Measurements from ENCODE around the gene JAG2. TPM values are rescaled to one million over a fixed set of nuclear protein-coding genes. Genes with fewer than 3 reads are reported as not detected.

The JAG2 gene
- total and polyA plus RNA-seq, 8 donors, result 10.1 to 34.2 (median 14.6) TPM

DNA sequence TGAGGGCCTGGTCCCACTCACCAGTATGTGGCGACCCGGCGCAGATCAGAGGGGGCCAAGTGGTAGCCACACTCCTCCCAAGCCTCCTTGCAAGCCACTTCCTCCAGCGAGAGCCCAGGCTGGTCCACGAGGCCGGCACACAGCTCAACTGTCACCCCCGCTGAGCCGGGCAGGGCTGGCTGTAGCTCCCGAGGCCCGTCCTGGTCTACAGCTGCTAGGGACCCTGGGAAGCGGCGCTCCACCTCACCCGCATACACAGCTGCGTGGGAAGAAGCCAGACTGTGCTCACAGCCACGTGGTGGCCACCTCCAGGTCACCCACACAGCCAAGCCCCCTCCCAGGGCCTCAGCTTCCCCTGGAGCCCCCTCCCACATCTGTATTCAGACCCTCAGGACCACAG lies 7.9 kb upstream of the JAG2 start:
- Histone ChIP-seq H3K9me3 (no peaks in the 10 kb centered on the region), H3K4me3 (no peak overlapping the region), H3K36me3 (no peaks in the 10 kb centered on the region), H3K27me3 (peaks cover 0 to 10% of the 10 kb centered on the region in 2 donors), H3K4me1 (peaks cover 7 to 31% of the 10 kb centered on the region in 2 donors), H3K27ac (no peak overlapping the region)
- ATAC-seq, result no peak
- intact Hi-C loops (cut with DNase I), result no loop called here
- no peak for DNase-seq
- TF ChIP-seq, protein P1, sequence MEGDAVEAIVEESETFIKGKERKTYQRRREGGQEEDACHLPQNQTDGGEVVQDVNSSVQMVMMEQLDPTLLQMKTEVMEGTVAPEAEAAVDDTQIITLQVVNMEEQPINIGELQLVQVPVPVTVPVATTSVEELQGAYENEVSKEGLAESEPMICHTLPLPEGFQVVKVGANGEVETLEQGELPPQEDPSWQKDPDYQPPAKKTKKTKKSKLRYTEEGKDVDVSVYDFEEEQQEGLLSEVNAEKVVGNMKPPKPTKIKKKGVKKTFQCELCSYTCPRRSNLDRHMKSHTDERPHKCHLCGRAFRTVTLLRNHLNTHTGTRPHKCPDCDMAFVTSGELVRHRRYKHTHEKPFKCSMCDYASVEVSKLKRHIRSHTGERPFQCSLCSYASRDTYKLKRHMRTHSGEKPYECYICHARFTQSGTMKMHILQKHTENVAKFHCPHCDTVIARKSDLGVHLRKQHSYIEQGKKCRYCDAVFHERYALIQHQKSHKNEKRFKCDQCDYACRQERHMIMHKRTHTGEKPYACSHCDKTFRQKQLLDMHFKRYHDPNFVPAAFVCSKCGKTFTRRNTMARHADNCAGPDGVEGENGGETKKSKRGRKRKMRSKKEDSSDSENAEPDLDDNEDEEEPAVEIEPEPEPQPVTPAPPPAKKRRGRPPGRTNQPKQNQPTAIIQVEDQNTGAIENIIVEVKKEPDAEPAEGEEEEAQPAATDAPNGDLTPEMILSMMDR (IDR thresholded peaks at IDR 0.05), result no peak

GRCh38 chr14:105173901-105174894 lies 5.6 kb upstream of the JAG2 start:
- no peak overlapping the region for H3K4me3 ChIP-seq
- peak overlapping the region in 1 of 2 donors; percentile 24 for H3K27ac ChIP-seq
- no peak for DNase-seq
- H3K36me3 ChIP-seq, result no peaks in the 10 kb centered on the region
- H3K4me1 ChIP-seq, result peaks cover 16 to 37% of the 10 kb centered on the region in 2 donors
- H3K27me3 ChIP-seq, result peaks cover 0 to 32% of the 10 kb centered on the region in 2 donors
- H3K9me3 ChIP-seq, result no peaks in the 10 kb centered on the region
- TF ChIP-seq, protein P1 (IDR thresholded peaks at IDR 0.05), result no peak
- intact Hi-C loops (cut with DNase I), result no loop called here
- ATAC-seq, result no peak

DNA sequence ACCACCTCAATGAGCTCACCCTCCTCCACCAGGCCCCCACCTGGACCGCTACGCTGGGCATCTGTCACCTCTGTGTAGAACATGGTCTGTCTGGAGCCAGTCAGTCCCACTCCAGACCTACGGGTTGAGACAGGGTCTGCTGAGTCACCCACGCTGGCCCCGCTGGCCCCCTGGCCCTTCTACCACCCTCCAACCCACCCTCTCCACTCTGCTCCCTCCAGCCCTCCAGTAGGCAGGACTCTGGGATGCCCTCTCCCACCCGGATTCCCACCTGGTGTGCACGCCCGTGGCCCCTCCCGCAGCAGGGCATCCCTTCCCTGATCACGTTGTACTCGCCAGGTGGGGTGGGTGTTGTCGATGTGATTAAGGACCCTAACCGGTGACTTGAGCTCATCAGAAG lies 4.6 kb upstream of the JAG2 start:
- peaks cover 16 to 41% of the 10 kb centered on the region in 2 donors for H3K4me1 ChIP-seq
- no peak overlapping the region for H3K4me3 ChIP-seq
- peaks cover 0 to 37% of the 10 kb centered on the region in 2 donors for H3K27me3 ChIP-seq
- DNase-seq (no peak), ATAC-seq (no peak)
- no peaks in the 10 kb centered on the region for H3K9me3 ChIP-seq
- TF ChIP-seq, protein P1 (IDR thresholded peaks at IDR 0.05), result no peak
- no peak overlapping the region for H3K27ac ChIP-seq
- intact Hi-C loops (cut with DNase I), result no loop called here
- no peaks in the 10 kb centered on the region for H3K36me3 ChIP-seq

GRCh38 chr14:105172476-105172875 lies 3.9 kb upstream of the JAG2 start:
- Histone ChIP-seq H3K4me3 (no peak overlapping the region), H3K27me3 (peaks cover 0 to 43% of the 10 kb centered on the region in 2 donors), H3K27ac (no peak overlapping the region), H3K4me1 (peaks cover 16 to 46% of the 10 kb centered on the region in 2 donors), H3K36me3 (no peaks in the 10 kb centered on the region), H3K9me3 (no peaks in the 10 kb centered on the region)
- TF ChIP-seq, protein P1 (IDR thresholded peaks at IDR 0.05), result no peak
- DNase-seq, result no peak
- intact Hi-C loops (cut with DNase I), result no loop called here
- ATAC-seq, result no peak

GRCh38 chr14:105171004-105171673 lies 2.6 kb upstream of the JAG2 start:
- Histone ChIP-seq H3K9me3 (no peaks in the 10 kb centered on the region), H3K4me3 (no peak overlapping the region), H3K27ac (peak overlapping the region; percentile 24 to 33), H3K36me3 (no peaks in the 10 kb centered on the region), H3K4me1 (peaks cover 16 to 47% of the 10 kb centered on the region in 2 donors), H3K27me3 (peaks cover 0 to 56% of the 10 kb centered on the region in 2 donors)
- no peak for DNase-seq
- intact Hi-C loops (cut with DNase I), result no loop called here
- ATAC-seq, result peak; percentile 23
- TF ChIP-seq, protein P1 (IDR thresholded peaks at IDR 0.05), result no peak
